GM06990 (cell line): ENCODE results near the gene KDM8.

Source experiments
- DNase-seq: peaks from one replicate; pipeline ENCODE4 v3.0.0-alpha.2; 2011; ENCODE audit not compliant: insufficient read length; ENCODE audit errors: extremely low read depth
- H3K27me3 ChIP-seq: replicated peaks from 2 replicates; pipeline ENCODE4 v1.6.0; 2011; ENCODE audit warnings: low read length; ENCODE audit not compliant: control insufficient read depth, insufficient read depth
- H3K36me3 ChIP-seq: 2 replicates; pipeline ENCODE4 v1.5.1; 2011; ENCODE audit warnings: low read length; ENCODE audit not compliant: control insufficient read depth, insufficient read depth
- H3K4me3 ChIP-seq: replicated peaks from 2 replicates; pipeline ENCODE4 v1.5.1; 2011; ENCODE audit warnings: low read depth, mild to moderate bottlenecking, control low read depth, low read length
- CTCF ChIP-seq: IDR thresholded peaks from 2 replicates; pipeline ENCODE4 v1.5.1; 2011; ENCODE audit warnings: low read length, control low read depth, mild to moderate bottlenecking, inconsistent platforms; ENCODE audit not compliant: insufficient read depth, poor library complexity, severe bottlenecking

Gene KDM8

GRCh38 chr16:27208081-27208680 is 4.9 kb downstream of the KDM8 start:
- no peak overlapping the region for H3K4me3 ChIP-seq
- H3K27me3 ChIP-seq = no peaks in the 10 kb centered on the region
- no peak for DNase-seq
- TF ChIP-seq CTCF = no peak
- peaks cover 4% of the 10 kb centered on the region; the same call in 1 of the 2 replicates for H3K36me3 ChIP-seq

- H3K36me3 ChIP-seq = peaks cover 4% of the 10 kb centered on the region; the same call in 1 of the 2 replicates
- TF ChIP-seq CTCF = no peak
- H3K4me3 ChIP-seq = no peak overlapping the region
- DNase-seq = no peak
- no peaks in the 10 kb centered on the region for H3K27me3 ChIP-seq
These were observed 5.5 kb downstream of the KDM8 start for GRCh38 chr16:27208796-27209195.

GRCh38 chr16:27209591-27209990 is 6.3 kb downstream of the KDM8 start:
- Histone ChIP-seq H3K4me3 (no peak overlapping the region), H3K27me3 (no peaks in the 10 kb centered on the region), H3K36me3 (peaks cover 6% of the 10 kb centered on the region; the same call in 1 of the 2 replicates)
- no peak for DNase-seq
- no peak for TF ChIP-seq CTCF

- Histone ChIP-seq H3K27me3 (no peaks in the 10 kb centered on the region), H3K36me3 (peaks cover 6% of the 10 kb centered on the region; the same call in 1 of the 2 replicates), H3K4me3 (no peak overlapping the region)
- DNase-seq = no peak
- no peak for TF ChIP-seq CTCF
These were observed 6.8 kb downstream of the KDM8 start for GRCh38 chr16:27210174-27210573.

- DNase-seq = no peak
- TF ChIP-seq CTCF = no peak
- peaks cover 6% of the 10 kb centered on the region for H3K36me3 ChIP-seq
- H3K27me3 ChIP-seq = no peaks in the 10 kb centered on the region
- no peak overlapping the region for H3K4me3 ChIP-seq
These were observed 7.7 kb downstream of the KDM8 start for GRCh38 chr16:27211026-27211425.
